IPS-18a (cell line): ENCODE measurements around the gene ZGLP1.
"Not testable (repeated sequence)": the region's sequence is repeated elsewhere in the genome, so short reads cannot be mapped to it uniquely, and the experiment has no call there.

Experiments used
- H3K27ac ChIP-seq: one replicate; pipeline ENCODE4 v1.5.1; 2013; ENCODE audit warnings: low read length
- H3K27me3 ChIP-seq: one replicate; pipeline ENCODE4 v1.6.1; 2013; ENCODE audit warnings: mild to moderate bottlenecking, low read length; ENCODE audit not compliant: control insufficient read depth, insufficient read depth
- H3K36me3 ChIP-seq: one replicate; pipeline ENCODE4 v1.6.1; 2013; ENCODE audit warnings: low read depth, low read length; ENCODE audit not compliant: control insufficient read depth
- H3K4me1 ChIP-seq: one replicate; pipeline ENCODE4 v1.6.1; 2013; ENCODE audit warnings: low read depth, low read length; ENCODE audit not compliant: control insufficient read depth
- H3K4me3 ChIP-seq: one replicate; pipeline ENCODE4 v1.5.1; 2013; ENCODE audit warnings: low read length
- H3K9ac ChIP-seq: one replicate; pipeline ENCODE4 v1.6.1; 2013; ENCODE audit warnings: mild to moderate bottlenecking, low read length, moderate library complexity
- H3K9me3 ChIP-seq: one replicate; pipeline ENCODE4 v1.6.1; 2013; ENCODE audit warnings: low read depth, low read length; ENCODE audit not compliant: control insufficient read depth

ZGLP1 gene

GRCh38 chr19:10309423-10309822 is at the start of gene ZGLP1:
ZGLP1 (minus strand) TSS chr19:10309815.
- H3K27ac ChIP-seq: no peak within 1 kb of the TSS
- H3K36me3 ChIP-seq: peaks cover 6% of the 10 kb centered on the region
- no peak within 1 kb of the TSS for H3K4me3 ChIP-seq
- H3K4me1 ChIP-seq: no peaks in the 10 kb centered on the region
- H3K9ac ChIP-seq: no peak within 1 kb of the TSS
- H3K9me3 ChIP-seq: no peaks in the 10 kb centered on the region
- H3K27me3 ChIP-seq: no peaks in the 10 kb centered on the region

GRCh38 chr19:10356431-10356830 is 46.8 kb upstream of the ZGLP1 start:
- no peak overlapping the region for H3K27ac ChIP-seq
- H3K4me3 ChIP-seq: no peak overlapping the region
- peaks cover 3% of the 10 kb centered on the region for H3K4me1 ChIP-seq
- no peaks in the 10 kb centered on the region for H3K9me3 ChIP-seq
- no peaks in the 10 kb centered on the region for H3K27me3 ChIP-seq
- H3K36me3 ChIP-seq: peaks cover 4% of the 10 kb centered on the region
- H3K9ac ChIP-seq: no peak overlapping the region

- Histone ChIP-seq H3K4me3 (peak overlapping the region; percentile 64), H3K9me3 (no peaks in the 10 kb centered on the region), H3K36me3 (peaks cover 4% of the 10 kb centered on the region), H3K27me3 (no peaks in the 10 kb centered on the region), H3K9ac (peak overlapping the region; percentile 51), H3K4me1 (peaks cover 3% of the 10 kb centered on the region), H3K27ac (no peak overlapping the region)
Measured at GRCh38 chr19:10353793-10354391, 44.3 kb upstream of the ZGLP1 start.

DNA sequence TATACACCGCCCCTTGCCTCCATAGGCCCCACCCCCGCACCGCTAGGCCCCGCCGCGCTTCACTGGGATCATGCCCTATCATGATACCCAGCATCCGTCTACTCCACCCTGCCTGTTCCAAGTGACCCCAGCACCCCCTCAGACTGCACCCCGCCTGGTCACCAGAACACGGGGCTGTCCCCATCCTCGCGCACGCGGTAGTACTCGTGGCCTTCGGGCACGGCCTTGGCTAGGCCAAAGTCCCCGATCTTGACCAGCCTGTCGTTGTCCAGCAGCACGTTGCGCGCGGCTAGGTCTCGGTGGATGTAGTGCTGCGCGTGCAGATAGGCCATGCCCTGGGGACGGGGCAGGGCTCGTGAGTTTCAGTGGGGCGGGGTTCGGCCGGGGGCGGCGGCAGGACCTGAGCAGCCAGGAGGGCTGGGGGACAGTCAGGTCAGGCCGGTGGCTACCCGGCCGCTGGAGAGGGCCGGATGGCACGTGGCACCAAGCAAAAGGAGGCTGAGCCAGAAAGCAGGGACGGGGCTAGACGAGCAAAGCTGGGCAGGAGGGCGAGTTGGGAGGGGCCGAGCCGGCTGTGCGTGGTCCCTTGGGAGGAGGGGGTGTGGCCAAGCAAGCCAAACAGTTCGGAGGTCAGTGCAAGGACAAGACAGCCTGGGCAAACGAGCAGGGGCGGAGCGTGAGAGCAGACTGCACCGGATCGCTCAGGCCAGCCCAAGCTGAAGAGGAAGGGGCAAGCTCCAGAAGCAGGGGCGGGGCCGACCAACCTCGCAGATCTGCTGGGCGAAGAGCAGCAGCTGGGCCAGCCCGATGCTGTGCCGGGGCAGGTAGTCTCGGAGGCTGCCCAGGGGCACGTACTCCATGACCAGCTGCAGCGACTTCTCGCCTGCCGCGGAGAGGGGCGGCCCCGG is 43.4 kb upstream of the ZGLP1 start:
- H3K27ac ChIP-seq: peak overlapping the region; percentile 4
- peak overlapping the region; percentile 51 for H3K9ac ChIP-seq
- H3K36me3 ChIP-seq: peaks cover 4% of the 10 kb centered on the region
- H3K4me3 ChIP-seq: peak overlapping the region; percentile 64
- H3K4me1 ChIP-seq: peaks cover 3% of the 10 kb centered on the region
- no peaks in the 10 kb centered on the region for H3K27me3 ChIP-seq
- no peaks in the 10 kb centered on the region for H3K9me3 ChIP-seq

- H3K4me3 ChIP-seq: no peak overlapping the region
- no peak overlapping the region for H3K9ac ChIP-seq
- H3K9me3 ChIP-seq: no peaks in the 10 kb centered on the region
- no peaks in the 10 kb centered on the region for H3K27me3 ChIP-seq
- no peak overlapping the region for H3K27ac ChIP-seq
- H3K4me1 ChIP-seq: no peaks in the 10 kb centered on the region
- H3K36me3 ChIP-seq: peaks cover 4% of the 10 kb centered on the region
Measured at GRCh38 chr19:10346509-10346908, 36.9 kb upstream of the ZGLP1 start.

- Histone ChIP-seq H3K27ac (no peak overlapping the region), H3K4me3 (no peak overlapping the region), H3K9me3 (no peaks in the 10 kb centered on the region), H3K4me1 (no peaks in the 10 kb centered on the region), H3K36me3 (no peaks in the 10 kb centered on the region), H3K27me3 (no peaks in the 10 kb centered on the region), H3K9ac (no peak overlapping the region)
Measured at GRCh38 chr19:10344780-10345179, 35.2 kb upstream of the ZGLP1 start.

DNA sequence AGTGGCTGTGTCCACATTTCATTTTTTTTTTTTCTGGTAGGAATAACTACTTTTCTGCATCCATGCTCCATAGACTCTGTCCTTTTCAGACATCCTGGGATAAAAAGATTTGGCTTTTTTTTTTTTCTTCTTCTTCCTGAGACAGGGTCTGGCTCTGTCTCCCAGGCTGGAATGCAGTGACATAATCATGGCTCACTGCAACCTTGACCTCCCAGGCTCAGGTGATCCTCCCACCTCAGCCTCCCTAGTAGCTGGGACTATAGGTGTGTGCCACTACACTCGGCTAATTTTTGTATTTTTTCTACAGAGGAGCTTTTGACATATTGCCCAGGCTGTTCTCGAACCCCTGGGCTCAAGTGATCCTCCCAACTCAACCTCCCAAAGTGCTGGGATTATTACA is 33.9 kb upstream of the ZGLP1 start:
- Histone ChIP-seq H3K27ac (no peak overlapping the region), H3K36me3 (no peaks in the 10 kb centered on the region), H3K27me3 (no peaks in the 10 kb centered on the region), H3K9ac (no peak overlapping the region), H3K9me3 (no peaks in the 10 kb centered on the region), H3K4me1 (peaks cover 7% of the 10 kb centered on the region), H3K4me3 (no peak overlapping the region)

GRCh38 chr19:10339977-10340376 is 30.4 kb upstream of the ZGLP1 start:
- Histone ChIP-seq H3K27me3 (no peaks in the 10 kb centered on the region), H3K4me3 (no peak overlapping the region), H3K36me3 (no peaks in the 10 kb centered on the region), H3K9me3 (no peaks in the 10 kb centered on the region), H3K4me1 (peaks cover 7% of the 10 kb centered on the region), H3K27ac (no peak overlapping the region), H3K9ac (no peak overlapping the region)

DNA sequence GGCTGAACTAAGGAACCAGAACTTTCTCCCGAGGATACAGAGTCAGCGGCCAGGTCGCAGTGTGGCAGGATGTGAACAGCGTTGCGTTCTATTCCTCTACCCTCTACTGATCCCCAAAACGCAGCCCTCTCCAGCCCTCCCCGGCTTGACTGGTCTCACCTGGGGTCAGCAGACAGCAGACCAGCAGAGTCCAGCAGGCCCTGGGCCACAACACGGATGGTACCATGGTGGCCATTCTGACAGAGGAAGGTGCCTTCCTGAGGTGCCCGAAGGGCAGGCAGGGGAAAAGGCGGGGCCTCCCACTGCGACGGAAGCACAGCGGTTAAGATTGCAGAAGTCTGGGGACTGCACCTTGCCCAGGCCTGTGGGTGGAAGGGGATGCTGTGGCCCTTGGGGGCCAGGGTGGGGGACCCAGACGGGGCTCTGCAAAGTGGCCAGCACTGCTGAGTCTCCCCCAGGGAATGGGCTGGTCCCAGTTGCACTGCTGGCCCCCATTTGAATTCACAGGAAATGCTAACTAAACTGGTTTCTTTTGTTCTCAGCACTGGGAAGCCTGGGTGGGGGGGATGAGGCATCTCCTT is 29.9 kb upstream of the ZGLP1 start, which contains the start of gene ICAM3:
Gene ICAM3, minus strand, starts transcription at position 245 of the 581 bp plus-strand sequence. Its CDS starts 10 bp downstream, at position 235.
- Histone ChIP-seq H3K9ac (no peak within 1 kb of the TSS), H3K27ac (no peak within 1 kb of the TSS), H3K4me3 (no peak within 1 kb of the TSS), H3K36me3 (no peaks in the 10 kb centered on the region), H3K27me3 (peaks cover 3% of the 10 kb centered on the region), H3K4me1 (peaks cover 7% of the 10 kb centered on the region), H3K9me3 (no peaks in the 10 kb centered on the region)

DNA sequence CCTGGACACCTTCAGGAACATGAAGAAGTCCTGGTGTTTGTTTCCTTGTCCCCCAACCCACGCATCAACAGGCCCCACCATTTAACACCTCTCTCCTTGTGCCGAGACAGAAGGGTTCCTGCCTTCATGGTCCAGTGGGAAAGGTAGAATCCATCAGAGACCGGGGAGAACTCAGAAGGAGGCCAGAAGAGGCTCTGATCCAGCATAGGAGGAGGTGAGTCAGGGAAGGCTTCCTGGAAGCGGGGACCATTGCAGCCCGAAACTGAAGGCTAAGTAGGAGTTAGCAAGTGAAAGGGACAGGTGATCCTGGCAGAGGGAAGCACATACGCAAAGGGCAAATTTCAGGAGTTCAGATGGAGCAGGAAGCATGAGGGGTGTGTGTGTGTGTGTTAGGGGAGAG is 29.3 kb upstream of the ZGLP1 start:
- no peak overlapping the region for H3K9ac ChIP-seq
- no peaks in the 10 kb centered on the region for H3K9me3 ChIP-seq
- H3K4me3 ChIP-seq: no peak overlapping the region
- H3K27ac ChIP-seq: no peak overlapping the region
- H3K36me3 ChIP-seq: no peaks in the 10 kb centered on the region
- peaks cover 8% of the 10 kb centered on the region for H3K27me3 ChIP-seq
- H3K4me1 ChIP-seq: peaks cover 12% of the 10 kb centered on the region

GRCh38 chr19:10336725-10337124 is 27.1 kb upstream of the ZGLP1 start:
- H3K9me3 ChIP-seq, H3K36me3 ChIP-seq, H3K27ac ChIP-seq, H3K4me3 ChIP-seq, H3K9ac ChIP-seq, H3K27me3 ChIP-seq: not testable (repeated sequence)
- peaks cover 20% of the 10 kb centered on the region for H3K4me1 ChIP-seq
